T-helper 17 cell (primary cell): ENCODE results near the gene HABP2. TPM values are rescaled to one million over a fixed set of nuclear protein-coding genes. Genes with fewer than 3 reads are reported as not detected.

Experiments used
- ATAC-seq: fragments of 150-1000 bp; cut with Tn5 transposase; 2 replicates; pipeline ENCODE4 v1.10.0; 2021; ENCODE audit warnings: mild to moderate bottlenecking, moderate library complexity
- DNase-seq, 3 donors: peaks; one replicate each; pipeline versions ENCODE4 v3.0.0 to v3.0.0-alpha.2; 2020 to 2021
- H3K9me3 ChIP-seq: one replicate; pipeline ENCODE4 v1.7.0; 2013; ENCODE audit warnings: low read length, mild to moderate bottlenecking; ENCODE audit not compliant: control insufficient read depth, poor library complexity, severe bottlenecking
- H3K27ac Mint-ChIP-seq: one replicate; pipeline ENCODE4 v1.8.0; 2022; ENCODE audit warnings: mild to moderate bottlenecking, moderate library complexity, mixed read lengths
- H3K27me3 Mint-ChIP-seq: one replicate; pipeline ENCODE4 v1.8.0; 2022; ENCODE audit warnings: mixed read lengths
- H3K36me3 Mint-ChIP-seq: one replicate; pipeline ENCODE4 v1.8.0; 2022; ENCODE audit warnings: low read depth, mixed read lengths
- H3K4me1 Mint-ChIP-seq: one replicate; pipeline ENCODE4 v1.8.0; 2022; ENCODE audit warnings: mild to moderate bottlenecking, mixed read lengths
- H3K4me3 Mint-ChIP-seq: one replicate; pipeline ENCODE4 v1.8.0; 2022; ENCODE audit warnings: mild to moderate bottlenecking, moderate library complexity, mixed read lengths
- total RNA-seq, 4 donors: library from RNA in 2 of 4; stranded (reverse) in 2 of 4; gene quantifications; one replicate each; pipeline ENCODE4 v1.2.3 and lab custom pipeline; 2022 to 2026

Gene HABP2
- total RNA-seq, 2 donors from 2014 or later = not detected

DNA sequence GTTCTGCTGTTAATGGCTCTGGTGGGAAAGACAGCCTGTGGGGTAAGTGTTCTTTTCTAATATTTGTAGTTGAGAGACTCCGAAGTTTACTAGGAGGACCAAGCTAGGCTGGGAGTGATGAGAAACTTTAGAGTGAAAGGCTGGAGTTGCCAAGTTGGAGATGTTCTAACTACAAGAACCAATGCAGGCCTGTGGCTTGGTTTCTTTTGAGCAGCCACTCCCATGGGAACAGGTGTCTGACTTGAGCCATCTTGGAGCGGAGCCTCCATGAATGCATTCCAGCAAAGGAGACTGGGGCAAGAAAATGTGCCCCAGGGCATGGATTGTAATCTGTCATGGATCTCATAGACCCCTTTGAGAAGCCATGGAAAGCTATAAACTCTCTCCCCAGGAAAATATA lies 296 bp downstream of the HABP2 start:
- Mint-ChIP-seq H3K27me3 (peaks cover 49% of the 10 kb centered on the region), H3K27ac (no peak overlapping the region), H3K36me3 (no peaks in the 10 kb centered on the region), H3K4me1 (peaks cover under 1% of the 10 kb centered on the region), H3K4me3 (no peak overlapping the region)
- DNase-seq (no peak), ATAC-seq (no peak)
- H3K9me3 ChIP-seq = no peaks in the 10 kb centered on the region

DNA sequence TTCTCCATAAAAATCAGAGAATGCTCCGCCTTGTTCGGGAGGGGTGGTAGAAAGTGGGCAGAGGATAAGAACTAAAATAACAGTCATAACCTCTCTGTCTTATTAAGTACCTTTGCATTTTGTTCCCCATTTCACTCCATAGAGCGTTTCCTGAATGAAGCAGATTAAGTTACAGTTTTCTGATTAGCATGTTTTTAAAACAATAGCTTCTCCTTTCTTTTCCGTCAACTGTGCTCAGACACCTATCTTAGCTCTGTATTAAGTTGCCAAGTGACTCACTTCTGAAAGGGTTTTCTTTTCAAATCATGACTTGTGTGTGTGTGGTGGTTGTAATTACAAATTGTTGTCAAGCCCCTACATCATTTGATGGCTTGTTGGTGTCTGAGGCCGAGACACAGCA lies 1.4 kb downstream of the HABP2 start:
- peaks cover 47% of the 10 kb centered on the region for H3K27me3 Mint-ChIP-seq
- ATAC-seq (no peak), DNase-seq (no peak)
- H3K27ac Mint-ChIP-seq = no peak overlapping the region
- no peak overlapping the region for H3K4me3 Mint-ChIP-seq
- no peaks in the 10 kb centered on the region for H3K9me3 ChIP-seq
- H3K4me1 Mint-ChIP-seq = peaks cover 5% of the 10 kb centered on the region
- no peaks in the 10 kb centered on the region for H3K36me3 Mint-ChIP-seq

DNA sequence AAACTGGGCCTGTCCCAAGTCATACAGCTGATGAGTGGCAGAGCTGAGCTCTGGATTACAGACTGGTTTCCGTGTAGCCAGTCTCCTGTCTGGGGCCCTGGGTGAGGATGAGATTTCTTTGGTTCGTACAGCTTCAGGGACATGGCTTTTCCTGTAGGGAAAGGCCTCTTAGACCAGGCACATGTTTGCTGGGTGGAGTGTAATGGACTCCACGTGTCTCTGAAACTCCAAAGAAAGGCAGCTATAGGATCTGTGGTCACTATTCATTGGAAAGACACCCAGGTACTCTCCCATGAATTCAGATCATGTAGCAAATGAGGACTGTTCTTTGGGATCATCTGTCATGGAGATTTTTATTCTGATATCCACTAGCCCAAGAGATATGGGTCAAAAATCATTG lies 2.4 kb downstream of the HABP2 start:
- H3K4me1 Mint-ChIP-seq = peaks cover 5% of the 10 kb centered on the region
- no peaks in the 10 kb centered on the region for H3K36me3 Mint-ChIP-seq
- no peak overlapping the region for H3K4me3 Mint-ChIP-seq
- no peaks in the 10 kb centered on the region for H3K9me3 ChIP-seq
- ATAC-seq = no peak
- H3K27me3 Mint-ChIP-seq = peaks cover 44% of the 10 kb centered on the region
- no peak for DNase-seq
- H3K27ac Mint-ChIP-seq = no peak overlapping the region

DNA sequence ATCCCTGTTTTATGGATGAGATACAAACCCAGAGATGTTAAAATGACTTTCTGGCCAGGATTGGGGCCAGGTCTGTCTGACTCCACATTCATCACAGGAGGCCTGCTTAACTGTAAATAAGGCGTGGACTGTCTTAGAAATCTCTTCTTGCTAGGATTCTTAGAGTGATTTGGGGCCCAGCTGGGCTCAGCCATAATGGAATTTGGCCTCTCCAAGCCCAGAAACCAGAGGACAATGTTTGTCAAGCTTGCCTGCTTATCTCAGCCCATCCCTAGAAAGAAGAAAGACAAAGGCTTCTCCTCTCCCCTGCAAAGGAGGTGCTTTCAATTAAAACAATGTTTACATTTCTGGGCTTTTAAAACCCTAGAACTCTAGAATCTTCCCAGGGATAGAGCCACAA lies 2.9 kb downstream of the HABP2 start:
- Mint-ChIP-seq H3K4me3 (no peak overlapping the region), H3K36me3 (no peaks in the 10 kb centered on the region), H3K27me3 (peaks cover 48% of the 10 kb centered on the region), H3K4me1 (peaks cover 5% of the 10 kb centered on the region), H3K27ac (no peak overlapping the region)
- DNase-seq = no peak
- no peak for ATAC-seq
- no peaks in the 10 kb centered on the region for H3K9me3 ChIP-seq

DNA sequence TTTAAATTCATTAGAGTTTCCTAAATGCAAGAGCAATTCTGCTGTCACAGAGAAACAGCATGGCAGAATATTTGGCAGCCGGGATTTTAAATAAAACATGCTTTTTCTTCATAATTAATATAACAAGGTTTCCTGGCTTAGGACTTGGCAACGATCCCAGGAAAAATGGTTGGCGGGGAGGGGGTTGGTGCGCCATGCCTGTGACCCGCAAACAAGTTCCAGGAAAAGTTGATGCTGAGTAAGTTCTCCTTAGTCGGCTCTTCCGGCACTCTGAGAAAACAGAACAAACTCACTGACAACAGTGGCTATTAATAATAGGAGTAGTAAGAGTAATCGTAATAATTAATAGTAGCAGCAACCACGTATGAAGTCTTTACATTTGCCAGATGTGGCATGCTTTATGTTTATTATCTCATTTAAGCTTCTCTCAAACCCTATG lies 4.6 kb downstream of the HABP2 start:
- H3K4me1 Mint-ChIP-seq = peaks cover 5% of the 10 kb centered on the region
- no peak overlapping the region for H3K4me3 Mint-ChIP-seq
- ATAC-seq = no peak
- no peak for DNase-seq
- H3K27me3 Mint-ChIP-seq = peaks cover 38% of the 10 kb centered on the region
- no peaks in the 10 kb centered on the region for H3K9me3 ChIP-seq
- H3K27ac Mint-ChIP-seq = no peak overlapping the region
- no peaks in the 10 kb centered on the region for H3K36me3 Mint-ChIP-seq

DNA sequence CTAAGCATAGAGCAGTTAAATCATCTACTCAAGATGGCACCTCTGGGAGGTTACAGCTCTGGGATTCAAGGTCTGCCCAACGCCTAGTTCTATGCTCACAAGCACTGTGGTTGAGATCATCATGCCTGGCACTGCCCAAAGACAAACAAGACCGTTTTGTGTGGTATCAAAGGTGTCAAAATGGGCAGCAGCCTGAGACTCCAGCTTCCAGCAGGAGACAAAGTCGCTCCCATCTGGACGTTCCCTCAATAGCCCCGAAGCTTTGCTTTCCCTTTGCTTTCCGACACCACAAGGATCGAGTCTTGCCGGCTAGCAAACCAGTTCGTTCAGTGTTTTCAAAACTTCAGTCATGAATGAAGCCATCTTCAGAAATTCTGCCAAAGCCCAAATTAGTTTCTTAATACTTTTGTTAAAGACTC lies 5.1 kb downstream of the HABP2 start:
- Mint-ChIP-seq H3K27ac (no peak overlapping the region), H3K4me3 (no peak overlapping the region), H3K4me1 (peaks cover 5% of the 10 kb centered on the region), H3K27me3 (peaks cover 34% of the 10 kb centered on the region), H3K36me3 (no peaks in the 10 kb centered on the region)
- H3K9me3 ChIP-seq = no peaks in the 10 kb centered on the region
- DNase-seq (no peak), ATAC-seq (no peak)

DNA sequence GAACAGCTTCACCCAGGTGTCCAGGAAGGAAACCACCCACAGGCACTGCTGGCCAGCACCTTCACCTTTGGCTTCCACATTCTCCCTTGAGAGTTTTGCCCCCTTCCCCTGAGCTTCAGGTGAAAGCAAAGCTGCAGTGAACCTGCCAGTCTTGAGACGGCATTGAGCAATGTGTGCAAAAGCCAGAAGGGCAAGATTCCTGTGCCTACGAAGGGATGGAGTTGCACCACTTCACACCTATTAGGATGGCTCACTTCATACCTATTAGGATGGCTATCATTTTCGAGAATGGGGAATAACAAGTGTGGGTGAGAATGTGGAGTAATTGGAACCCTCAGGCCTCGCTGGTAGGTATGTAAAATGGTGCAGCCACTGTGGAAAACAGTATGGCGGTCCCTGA lies 7.2 kb downstream of the HABP2 start:
- H3K9me3 ChIP-seq = no peaks in the 10 kb centered on the region
- Mint-ChIP-seq H3K27ac (no peak overlapping the region), H3K4me3 (no peak overlapping the region), H3K27me3 (peaks cover 20% of the 10 kb centered on the region), H3K4me1 (peaks cover 9% of the 10 kb centered on the region), H3K36me3 (no peaks in the 10 kb centered on the region)
- ATAC-seq = no peak
- no peak for DNase-seq

DNA sequence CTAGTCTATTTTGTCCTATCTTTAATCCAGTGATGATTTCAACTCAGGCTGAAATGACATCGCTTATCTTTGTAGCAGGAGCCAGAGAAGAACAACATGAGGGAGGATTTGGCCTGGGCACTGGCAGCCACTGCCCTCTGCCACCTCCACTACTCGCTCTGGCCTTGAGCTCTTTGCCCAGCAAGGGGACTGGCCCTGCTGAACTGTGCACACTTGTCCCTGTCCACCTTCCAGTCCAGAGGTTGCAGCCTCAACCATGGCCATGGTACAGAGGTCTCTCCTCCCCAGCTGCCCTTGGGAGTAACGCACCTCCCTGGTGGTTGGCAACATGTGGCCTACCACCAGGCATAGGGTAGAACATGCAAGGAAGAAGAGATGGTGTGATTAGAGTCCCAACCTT lies 8.4 kb downstream of the HABP2 start:
- no peak for ATAC-seq
- Mint-ChIP-seq H3K4me1 (peaks cover 9% of the 10 kb centered on the region), H3K27ac (no peak overlapping the region), H3K36me3 (no peaks in the 10 kb centered on the region), H3K27me3 (peaks cover 20% of the 10 kb centered on the region), H3K4me3 (no peak overlapping the region)
- H3K9me3 ChIP-seq = no peaks in the 10 kb centered on the region
- DNase-seq = no peak

DNA sequence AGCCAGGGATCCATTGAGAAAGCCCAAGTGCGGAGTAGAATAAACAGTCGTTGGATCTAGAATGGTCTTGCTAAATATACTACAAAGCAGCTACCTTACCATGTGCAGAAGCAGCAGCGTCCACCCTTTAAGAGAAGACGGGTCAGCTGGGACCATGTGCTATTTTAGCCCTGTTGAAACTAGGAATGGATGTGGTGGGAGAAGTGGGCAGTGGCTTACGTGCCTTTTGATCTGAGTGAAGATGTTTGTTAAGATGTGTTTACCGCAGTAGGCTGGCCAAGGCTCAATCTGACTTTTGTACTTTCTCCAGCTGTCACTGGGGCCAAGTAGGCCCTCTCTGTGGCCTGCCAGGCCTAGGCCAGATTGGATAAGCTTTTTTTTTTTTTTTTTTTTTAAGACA lies 9.2 kb downstream of the HABP2 start:
- ATAC-seq = no peak
- no peaks in the 10 kb centered on the region for H3K36me3 Mint-ChIP-seq
- H3K27me3 Mint-ChIP-seq = peaks cover 20% of the 10 kb centered on the region
- no peaks in the 10 kb centered on the region for H3K9me3 ChIP-seq
- peaks cover 9% of the 10 kb centered on the region for H3K4me1 Mint-ChIP-seq
- H3K27ac Mint-ChIP-seq = no peak overlapping the region
- no peak for DNase-seq
- H3K4me3 Mint-ChIP-seq = no peak overlapping the region

DNA sequence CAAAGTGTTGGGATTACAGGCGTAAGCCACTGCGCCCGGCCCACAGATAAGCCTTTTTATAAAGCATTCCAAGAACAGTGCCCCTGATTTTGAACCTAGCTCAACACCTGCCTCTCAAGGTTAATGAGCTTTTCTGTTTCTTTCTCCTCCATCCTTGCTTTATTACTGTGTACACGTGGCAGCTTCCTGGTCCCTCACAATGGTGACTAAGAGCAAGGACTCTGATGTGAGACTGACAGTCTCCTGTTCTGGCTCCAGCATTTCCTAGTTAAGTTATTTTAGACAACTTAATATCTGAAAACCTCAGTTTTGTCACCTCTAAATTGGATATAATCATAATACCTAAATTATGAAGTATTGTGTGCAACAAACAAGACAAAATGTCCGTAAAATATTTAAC lies 9.9 kb downstream of the HABP2 start:
- Mint-ChIP-seq H3K36me3 (no peaks in the 10 kb centered on the region), H3K4me3 (no peak overlapping the region), H3K27me3 (peaks cover 20% of the 10 kb centered on the region), H3K4me1 (peaks cover 9% of the 10 kb centered on the region), H3K27ac (no peak overlapping the region)
- ATAC-seq (no peak), DNase-seq (no peak)
- no peaks in the 10 kb centered on the region for H3K9me3 ChIP-seq

DNA sequence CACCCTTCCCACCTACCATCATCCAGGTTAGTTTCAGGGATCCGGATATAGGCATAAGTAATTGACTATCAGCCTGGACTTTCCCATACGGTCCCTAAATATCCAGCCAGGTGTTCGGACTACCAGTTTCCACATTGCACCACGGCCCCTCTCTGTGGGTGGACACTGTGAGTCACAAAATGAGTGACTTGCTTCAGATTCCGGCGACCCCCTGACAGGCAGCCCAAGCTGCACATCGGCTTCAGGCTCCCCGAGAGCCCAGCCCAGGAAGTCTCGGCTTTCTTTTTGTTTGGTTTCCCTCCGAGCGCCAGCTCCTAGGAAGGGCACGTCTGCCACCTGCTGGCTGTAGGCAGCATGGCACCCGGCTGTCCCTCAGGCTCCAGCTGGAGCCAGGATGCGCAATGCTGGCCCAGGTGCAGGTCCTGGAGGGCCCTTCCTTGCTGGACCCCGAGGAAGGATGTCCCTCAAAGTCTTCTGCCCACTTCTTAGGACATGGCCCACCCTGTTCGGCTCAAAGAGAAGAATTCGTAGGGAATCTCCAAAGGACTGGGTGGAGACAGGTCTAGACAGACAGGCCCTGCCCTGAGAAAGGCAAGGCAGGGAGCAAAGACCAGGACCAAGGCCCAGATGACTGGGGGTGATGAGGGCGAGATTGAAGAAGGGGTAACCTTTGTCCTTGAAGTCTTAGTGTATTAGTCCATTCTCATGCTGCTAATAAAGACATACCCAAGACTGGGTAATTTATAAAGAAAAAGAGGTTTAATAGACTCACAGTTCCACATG lies 10.6 kb downstream of the HABP2 start:
- ATAC-seq (peak; percentile 93), DNase-seq (peak; percentile 34 to 62 (median 42))
- H3K27me3 Mint-ChIP-seq = peaks cover 27% of the 10 kb centered on the region
- H3K27ac Mint-ChIP-seq = peak overlapping the region; percentile 73
- H3K4me3 Mint-ChIP-seq = peak overlapping the region; percentile 79
- H3K9me3 ChIP-seq = no peaks in the 10 kb centered on the region
- H3K36me3 Mint-ChIP-seq = no peaks in the 10 kb centered on the region
- peaks cover 7% of the 10 kb centered on the region for H3K4me1 Mint-ChIP-seq

DNA sequence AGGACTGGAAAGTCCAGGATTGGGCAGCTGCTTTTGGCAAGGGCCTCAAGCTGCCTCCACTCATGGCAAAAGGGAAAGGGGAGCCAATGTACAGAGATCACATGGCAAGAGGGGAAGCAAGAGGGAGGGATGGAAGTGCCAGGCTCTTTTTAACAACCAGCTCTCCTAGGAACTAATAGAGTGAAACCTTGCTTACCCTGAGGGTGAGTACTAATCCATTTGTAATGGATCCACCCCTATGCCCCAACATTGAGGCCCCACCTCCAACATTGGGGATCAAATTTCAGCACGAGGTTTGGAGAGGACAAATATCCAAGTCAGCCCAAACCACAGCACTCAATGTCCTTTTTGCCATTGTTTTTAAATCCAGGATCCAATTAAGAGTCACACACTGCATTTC lies 12.5 kb downstream of the HABP2 start:
- Mint-ChIP-seq H3K27ac (no peak overlapping the region), H3K36me3 (no peaks in the 10 kb centered on the region), H3K4me3 (no peak overlapping the region), H3K27me3 (peaks cover 25% of the 10 kb centered on the region), H3K4me1 (peaks cover 4% of the 10 kb centered on the region)
- ATAC-seq (no peak), DNase-seq (no peak)
- no peaks in the 10 kb centered on the region for H3K9me3 ChIP-seq

DNA sequence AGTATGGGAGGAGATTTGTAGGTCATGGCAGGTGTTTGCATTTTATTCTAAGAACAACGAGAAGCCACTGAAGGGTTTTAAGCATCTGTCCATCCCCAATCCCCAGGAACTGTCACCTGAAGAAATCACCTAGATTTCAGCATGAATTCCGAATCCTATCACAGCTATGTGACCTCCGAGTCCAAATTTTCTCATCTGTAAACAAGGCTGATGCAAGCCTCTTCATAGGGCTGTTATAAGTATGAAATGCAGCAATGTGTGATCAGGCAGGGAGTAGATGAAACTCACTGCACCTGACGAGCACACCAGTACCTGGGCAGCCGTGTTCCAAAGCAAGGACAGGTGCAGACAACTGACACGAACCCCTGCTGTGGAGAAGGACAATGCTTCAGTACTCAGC lies 14.0 kb downstream of the HABP2 start:
- no peak for DNase-seq
- no peaks in the 10 kb centered on the region for H3K9me3 ChIP-seq
- Mint-ChIP-seq H3K27ac (no peak overlapping the region), H3K36me3 (no peaks in the 10 kb centered on the region), H3K4me3 (no peak overlapping the region), H3K4me1 (peaks cover 4% of the 10 kb centered on the region), H3K27me3 (peaks cover 19% of the 10 kb centered on the region)
- ATAC-seq = no peak

DNA sequence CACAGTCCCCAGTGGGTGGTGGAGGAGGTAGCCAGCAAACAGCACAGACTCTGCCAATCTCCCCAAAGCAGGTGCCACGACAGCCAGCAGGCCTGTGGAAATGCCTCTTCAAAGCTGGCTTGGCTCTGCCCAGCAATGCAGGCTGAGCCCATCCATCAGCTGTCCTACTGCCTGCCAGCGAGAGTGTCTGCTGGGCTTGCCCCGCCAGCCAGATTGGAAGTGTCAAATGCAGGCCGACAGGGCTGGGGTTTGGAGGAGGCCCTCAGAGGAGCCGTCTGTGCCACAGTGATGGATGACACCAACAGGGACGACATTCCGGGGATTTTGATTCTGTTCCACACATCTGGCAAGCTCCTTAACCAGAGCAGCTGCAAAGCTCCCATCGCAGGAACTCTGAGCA lies 16.7 kb downstream of the HABP2 start:
- Mint-ChIP-seq H3K4me1 (no peaks in the 10 kb centered on the region), H3K27ac (no peak overlapping the region), H3K4me3 (no peak overlapping the region), H3K27me3 (peaks cover 19% of the 10 kb centered on the region), H3K36me3 (no peaks in the 10 kb centered on the region)
- H3K9me3 ChIP-seq = no peaks in the 10 kb centered on the region
- DNase-seq (no peak), ATAC-seq (no peak)
